Kidney epithelial cell (primary cell): ENCODE data around the gene MPV17L2. TPM values are rescaled to one million over a fixed set of nuclear protein-coding genes. Genes with fewer than 3 reads are reported as not detected.

Experiments used
- DNase-seq: peaks from one replicate; pipeline ENCODE4 v3.0.0-alpha.2; 2010; ENCODE audit warnings: low read depth
- H3K27me3 ChIP-seq: 2 replicates; pipeline ENCODE4 v1.6.0; 2011; ENCODE audit warnings: low read length; ENCODE audit not compliant: control insufficient read depth, insufficient read depth
- H3K36me3 ChIP-seq: 2 replicates; pipeline ENCODE4 v1.5.1; 2011; ENCODE audit warnings: low read length; ENCODE audit not compliant: control insufficient read depth, insufficient read depth
- H3K4me3 ChIP-seq: 2 replicates; pipeline ENCODE4 v1.5.1; 2011; ENCODE audit warnings: low read depth, mild to moderate bottlenecking, control low read depth, low read length
- total RNA-seq: library from RNA; depleted of rRNA; stranded (reverse); fragments of >200 nt; gene quantifications from 2 replicates; pipeline ENCODE4 v1.2.3, GENCODE V29; 2015
- TF ChIP-seq, protein P1 (sequence below): IDR thresholded peaks from 2 replicates; pipeline ENCODE4 v1.5.1; 2011; ENCODE audit warnings: mild to moderate bottlenecking, moderate library complexity, low read length, control low read depth, inconsistent platforms; ENCODE audit not compliant: insufficient read depth, poor library complexity, severe bottlenecking

The MPV17L2 gene
- total RNA-seq, 1 donor from 2014 or later, result 70.6 TPM

DNA sequence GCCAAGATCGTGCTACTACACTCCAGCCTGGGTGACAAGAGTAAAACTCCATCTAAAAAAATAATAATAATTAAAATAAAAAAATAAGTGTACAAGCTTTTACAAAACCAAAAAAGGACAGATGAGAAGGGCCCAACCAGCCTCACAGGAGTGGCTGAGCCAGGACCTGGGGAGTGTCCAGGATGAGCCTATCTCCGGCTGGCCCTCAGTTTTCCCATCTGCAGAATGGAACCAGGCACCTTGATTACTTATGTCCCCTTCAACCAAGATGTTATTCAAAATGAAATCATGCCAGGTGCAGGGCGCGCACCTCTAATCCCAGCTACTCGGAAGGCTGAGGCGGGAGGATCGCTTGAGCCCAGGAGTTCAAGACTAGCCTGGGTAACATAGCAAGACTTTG, 28.9 kb upstream of the MPV17L2 start:
- TF ChIP-seq, protein P1, sequence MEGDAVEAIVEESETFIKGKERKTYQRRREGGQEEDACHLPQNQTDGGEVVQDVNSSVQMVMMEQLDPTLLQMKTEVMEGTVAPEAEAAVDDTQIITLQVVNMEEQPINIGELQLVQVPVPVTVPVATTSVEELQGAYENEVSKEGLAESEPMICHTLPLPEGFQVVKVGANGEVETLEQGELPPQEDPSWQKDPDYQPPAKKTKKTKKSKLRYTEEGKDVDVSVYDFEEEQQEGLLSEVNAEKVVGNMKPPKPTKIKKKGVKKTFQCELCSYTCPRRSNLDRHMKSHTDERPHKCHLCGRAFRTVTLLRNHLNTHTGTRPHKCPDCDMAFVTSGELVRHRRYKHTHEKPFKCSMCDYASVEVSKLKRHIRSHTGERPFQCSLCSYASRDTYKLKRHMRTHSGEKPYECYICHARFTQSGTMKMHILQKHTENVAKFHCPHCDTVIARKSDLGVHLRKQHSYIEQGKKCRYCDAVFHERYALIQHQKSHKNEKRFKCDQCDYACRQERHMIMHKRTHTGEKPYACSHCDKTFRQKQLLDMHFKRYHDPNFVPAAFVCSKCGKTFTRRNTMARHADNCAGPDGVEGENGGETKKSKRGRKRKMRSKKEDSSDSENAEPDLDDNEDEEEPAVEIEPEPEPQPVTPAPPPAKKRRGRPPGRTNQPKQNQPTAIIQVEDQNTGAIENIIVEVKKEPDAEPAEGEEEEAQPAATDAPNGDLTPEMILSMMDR, result no peak
- Histone ChIP-seq H3K4me3 (no peak overlapping the region), H3K27me3 (no peaks in the 10 kb centered on the region), H3K36me3 (peaks cover 1% of the 10 kb centered on the region)
- no peak for DNase-seq

DNA sequence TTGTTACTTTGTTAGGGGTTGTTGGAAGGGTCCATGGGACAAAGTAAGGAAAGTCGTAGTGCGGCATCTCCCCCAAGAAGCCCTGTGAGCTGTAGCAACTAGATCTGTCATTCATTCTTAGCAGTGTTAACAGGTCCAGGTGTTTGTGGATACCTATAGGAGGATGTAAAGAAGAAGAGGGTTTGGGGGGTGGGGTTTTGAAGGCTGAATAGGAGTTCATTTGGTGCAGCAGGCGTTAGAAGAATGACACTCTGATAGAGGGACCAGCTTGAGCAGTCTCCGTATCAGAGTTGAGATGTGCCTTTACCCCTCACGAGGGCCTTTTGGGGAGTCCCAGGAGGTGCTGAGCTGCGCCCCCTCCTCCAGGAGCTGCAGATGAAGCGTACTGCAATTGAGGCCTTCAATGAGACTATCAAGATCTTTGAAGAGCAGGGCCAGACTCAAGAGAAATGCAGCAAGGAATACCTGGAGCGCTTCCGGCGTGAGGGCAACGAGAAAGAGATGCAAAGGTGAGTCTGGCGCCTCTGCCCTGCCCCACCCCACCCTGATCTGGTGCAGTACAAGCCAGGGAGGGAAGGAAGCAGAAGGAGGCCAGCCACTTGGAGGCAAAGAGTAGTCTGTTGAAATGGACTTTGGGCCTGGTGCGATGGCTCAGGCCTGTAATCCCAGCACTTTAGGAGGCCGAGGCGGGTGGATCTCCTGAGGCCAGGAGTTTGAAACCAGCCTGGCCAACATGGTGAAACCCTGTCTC, 27.0 kb upstream of the MPV17L2 start:
- no peak overlapping the region for H3K4me3 ChIP-seq
- DNase-seq, result no peak
- no peaks in the 10 kb centered on the region for H3K27me3 ChIP-seq
- TF ChIP-seq, protein P1, result no peak
- peaks cover 1% of the 10 kb centered on the region for H3K36me3 ChIP-seq

DNA sequence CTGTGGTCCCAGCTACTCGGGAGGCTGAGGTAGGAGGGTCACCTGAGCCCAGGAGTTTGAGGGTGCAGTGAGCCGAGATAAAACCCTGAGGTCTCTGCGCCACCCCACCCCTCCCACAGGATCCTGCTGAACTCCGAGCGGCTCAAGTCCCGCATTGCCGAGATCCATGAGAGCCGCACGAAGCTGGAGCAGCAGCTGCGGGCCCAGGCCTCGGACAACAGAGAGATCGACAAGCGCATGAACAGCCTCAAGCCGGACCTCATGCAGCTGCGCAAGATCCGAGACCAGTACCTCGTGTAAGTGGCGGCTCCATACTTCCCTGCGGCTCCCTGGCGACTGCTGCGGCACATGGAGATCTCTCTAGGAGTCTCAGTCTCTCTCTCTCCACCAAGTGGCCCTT, 26.0 kb upstream of the MPV17L2 start:
- peaks cover 1% of the 10 kb centered on the region for H3K36me3 ChIP-seq
- TF ChIP-seq, protein P1, result no peak
- no peak overlapping the region for H3K4me3 ChIP-seq
- no peaks in the 10 kb centered on the region for H3K27me3 ChIP-seq
- DNase-seq, result no peak

DNA sequence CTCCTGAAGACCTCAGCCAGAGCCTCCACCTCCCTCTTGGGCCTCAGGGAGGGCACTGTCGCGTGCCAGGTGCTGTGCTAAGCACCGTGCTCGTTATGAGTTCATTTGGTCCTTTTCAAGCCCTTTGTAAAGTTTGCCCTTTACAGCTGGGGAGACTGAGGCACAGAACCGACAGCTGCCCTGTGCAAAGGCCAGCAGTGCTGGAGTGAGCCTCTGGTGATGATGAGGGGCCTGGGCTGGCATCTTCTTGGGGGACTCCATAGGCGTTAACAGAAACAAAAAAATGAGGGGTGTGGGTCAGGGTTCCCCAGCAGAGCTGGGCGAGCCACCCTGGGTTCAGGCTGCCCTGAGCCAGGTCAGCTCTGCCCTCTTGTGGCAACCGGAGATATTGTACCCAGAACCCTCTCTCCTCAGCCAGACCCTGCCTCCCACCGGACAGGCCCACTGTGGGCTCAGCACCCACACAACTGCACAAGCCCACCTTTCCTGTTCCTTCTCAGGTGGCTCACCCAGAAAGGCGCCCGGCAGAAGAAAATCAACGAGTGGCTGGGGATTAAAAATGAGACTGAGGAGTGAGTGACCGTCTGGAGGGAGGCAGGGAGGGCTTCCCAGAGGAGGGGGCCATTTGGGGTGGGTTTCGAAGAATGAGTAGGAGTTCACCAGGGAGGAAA, 24.9 kb upstream of the MPV17L2 start:
- Histone ChIP-seq H3K36me3 (peaks cover 1% of the 10 kb centered on the region), H3K27me3 (no peaks in the 10 kb centered on the region), H3K4me3 (no peak overlapping the region)
- no peak for DNase-seq
- TF ChIP-seq, protein P1, result peak; percentile 84

DNA sequence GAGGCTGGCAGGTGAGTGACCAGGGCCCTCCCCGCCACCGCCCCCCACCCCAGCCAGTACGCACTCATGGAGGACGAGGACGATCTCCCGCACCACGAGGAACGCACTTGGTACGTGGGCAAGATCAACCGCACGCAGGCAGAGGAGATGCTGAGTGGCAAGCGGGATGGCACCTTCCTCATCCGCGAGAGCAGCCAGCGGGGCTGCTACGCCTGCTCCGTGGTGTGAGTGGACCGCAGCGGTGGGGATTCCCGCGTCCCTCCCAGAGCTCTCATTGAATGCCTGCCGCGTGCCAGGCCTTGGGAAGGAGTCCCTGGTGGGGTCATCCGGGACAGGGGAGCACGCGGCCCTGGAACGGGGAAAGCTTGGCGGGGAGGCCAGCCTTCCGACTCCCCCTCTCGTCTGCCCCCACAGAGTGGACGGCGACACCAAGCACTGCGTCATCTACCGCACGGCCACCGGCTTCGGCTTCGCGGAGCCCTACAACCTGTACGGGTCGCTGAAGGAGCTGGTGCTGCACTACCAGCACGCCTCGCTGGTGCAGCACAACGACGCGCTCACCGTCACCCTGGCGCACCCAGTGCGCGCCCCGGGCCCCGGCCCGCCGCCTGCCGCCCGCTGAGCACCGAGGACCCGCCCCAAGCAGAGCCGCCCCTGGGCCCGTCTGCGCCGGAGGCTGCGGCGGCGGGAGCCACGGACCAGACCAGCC, 24.2 kb upstream of the MPV17L2 start:
- Histone ChIP-seq H3K27me3 (no peaks in the 10 kb centered on the region), H3K4me3 (no peak overlapping the region), H3K36me3 (peaks cover 1% of the 10 kb centered on the region)
- TF ChIP-seq, protein P1, result no peak
- no peak for DNase-seq
